Measurements from ENCODE around the gene CRACR2A.

Gene CRACR2A, protein sequence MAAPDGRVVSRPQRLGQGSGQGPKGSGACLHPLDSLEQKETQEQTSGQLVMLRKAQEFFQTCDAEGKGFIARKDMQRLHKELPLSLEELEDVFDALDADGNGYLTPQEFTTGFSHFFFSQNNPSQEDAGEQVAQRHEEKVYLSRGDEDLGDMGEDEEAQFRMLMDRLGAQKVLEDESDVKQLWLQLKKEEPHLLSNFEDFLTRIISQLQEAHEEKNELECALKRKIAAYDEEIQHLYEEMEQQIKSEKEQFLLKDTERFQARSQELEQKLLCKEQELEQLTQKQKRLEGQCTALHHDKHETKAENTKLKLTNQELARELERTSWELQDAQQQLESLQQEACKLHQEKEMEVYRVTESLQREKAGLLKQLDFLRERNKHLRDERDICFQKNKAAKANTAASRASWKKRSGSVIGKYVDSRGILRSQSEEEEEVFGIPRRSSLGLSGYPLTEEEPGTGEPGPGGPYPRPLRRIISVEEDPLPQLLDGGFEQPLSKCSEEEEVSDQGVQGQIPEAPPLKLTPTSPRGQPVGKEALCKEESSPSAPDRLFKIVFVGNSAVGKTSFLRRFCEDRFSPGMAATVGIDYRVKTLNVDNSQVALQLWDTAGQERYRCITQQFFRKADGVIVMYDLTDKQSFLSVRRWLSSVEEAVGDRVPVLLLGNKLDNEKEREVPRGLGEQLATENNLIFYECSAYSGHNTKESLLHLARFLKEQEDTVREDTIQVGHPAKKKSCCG

DNA sequence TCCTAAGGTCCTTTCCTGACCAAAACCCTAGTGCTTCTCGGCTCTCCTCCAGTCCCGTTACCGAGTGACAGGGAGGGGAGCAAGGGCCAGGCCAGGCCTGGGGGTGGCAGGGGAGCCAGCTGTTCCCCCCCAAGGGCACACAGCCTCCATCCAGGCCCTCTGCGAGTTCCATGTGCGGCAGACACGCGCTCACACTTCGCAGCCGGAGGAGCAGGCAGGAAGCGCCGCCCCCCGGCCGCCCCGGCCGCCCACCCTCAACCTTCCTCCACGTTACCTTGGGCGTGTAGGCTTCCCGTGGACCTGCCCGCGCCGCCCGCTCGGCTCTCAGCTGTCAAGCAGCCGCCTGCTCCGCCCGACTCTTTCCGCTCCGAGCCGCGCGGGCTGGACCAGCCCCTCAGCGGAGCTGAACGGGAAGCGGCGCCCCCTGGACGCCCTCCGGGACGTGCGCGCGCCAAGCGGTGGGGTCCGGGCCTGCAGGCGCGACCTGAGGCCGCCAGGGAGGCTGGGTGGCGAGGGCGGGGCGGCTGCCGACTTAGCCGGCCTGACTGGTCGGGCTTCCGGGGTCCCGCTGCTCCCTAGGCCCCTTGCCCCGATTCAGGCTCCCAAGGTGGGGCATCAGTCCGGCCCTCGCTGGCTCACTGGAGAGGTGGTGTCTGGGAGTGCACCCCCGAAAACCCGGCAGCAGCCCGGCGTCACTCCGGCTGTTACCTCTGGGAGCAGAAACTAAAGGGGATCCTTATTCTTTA lies at the start of gene CRACR2A:
TSS of gene CRACR2A (minus strand) at position 369 of the 746 bp plus-strand sequence. CDS start 56,110 bp downstream, outside the sequence.
- DNase-seq = peak; percentile 70

DNA sequence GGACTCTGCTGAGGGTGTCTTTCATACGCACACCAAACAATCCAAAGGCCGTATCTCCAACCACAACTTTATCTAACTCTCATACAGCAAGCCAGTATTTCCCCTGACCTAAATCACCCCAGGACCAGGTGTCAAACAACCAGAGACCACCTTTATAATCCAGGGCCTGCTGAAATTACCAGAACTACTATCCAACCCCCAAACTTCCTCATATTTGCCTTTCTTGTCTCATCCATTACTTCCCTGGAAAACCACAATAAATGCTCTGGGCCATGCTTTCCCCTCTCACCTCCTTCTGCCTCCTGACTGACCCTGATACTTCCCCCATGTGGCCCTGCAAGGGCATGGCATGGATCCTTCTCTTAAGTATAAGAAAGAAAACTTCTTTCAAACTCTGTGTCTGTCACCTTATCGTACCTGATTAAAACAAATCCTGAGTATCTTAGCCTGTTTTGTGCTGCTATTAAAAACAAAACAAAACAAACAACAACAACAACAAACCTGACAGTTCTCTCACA lies 44.7 kb upstream of the CRACR2A start:
- DNase-seq = peak; percentile 22

DNA sequence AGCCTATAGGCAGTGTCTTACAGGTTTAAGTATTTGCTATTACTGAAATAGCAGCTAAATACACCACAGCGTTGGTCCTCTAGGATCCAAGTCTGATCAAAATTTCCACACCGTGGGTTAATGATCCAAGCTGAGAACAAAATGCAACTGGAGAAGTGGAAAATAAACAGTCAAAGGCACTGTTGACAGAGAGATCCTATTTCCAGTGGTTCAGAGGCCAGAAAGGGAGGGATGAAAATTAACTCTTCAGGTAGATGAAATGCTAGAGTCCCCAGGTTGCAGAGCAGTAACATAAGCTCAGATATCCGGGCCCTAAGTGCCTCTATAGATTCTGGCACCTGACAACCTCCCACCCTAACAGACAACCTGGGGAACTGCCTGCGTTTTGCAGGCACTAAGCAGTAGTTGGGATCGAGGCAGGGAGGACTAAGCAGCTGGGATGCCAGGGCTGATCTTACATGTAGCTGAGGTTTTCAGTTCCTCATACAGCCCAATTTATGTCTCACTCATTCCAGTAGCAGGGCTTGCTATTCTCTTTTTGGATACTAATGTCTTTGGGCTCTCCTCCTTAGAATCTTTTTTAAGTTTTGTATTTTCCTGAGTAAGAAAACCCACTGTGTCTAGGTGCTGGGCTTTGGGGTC lies 42.7 kb upstream of the CRACR2A start:
- DNase-seq = no peak

DNA sequence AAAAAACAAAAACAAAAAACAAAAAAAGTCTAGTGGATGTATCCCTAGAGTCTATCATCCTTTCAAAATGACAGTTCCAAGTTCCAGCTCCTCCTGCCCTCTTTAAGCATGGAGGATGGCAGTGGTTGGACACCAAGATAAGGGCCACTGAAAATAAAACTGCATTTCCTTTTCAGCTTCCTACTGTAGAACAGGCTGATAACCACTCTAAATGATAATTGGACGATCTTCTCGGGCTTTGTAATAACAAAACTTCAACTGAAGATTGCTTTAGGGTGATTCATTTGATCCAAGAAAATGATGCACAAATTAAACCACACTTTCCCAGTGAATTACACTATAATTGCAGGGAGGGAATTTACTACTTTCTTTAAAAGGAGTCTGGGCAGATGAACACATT lies 42.2 kb upstream of the CRACR2A start:
- DNase-seq = no peak

DNA sequence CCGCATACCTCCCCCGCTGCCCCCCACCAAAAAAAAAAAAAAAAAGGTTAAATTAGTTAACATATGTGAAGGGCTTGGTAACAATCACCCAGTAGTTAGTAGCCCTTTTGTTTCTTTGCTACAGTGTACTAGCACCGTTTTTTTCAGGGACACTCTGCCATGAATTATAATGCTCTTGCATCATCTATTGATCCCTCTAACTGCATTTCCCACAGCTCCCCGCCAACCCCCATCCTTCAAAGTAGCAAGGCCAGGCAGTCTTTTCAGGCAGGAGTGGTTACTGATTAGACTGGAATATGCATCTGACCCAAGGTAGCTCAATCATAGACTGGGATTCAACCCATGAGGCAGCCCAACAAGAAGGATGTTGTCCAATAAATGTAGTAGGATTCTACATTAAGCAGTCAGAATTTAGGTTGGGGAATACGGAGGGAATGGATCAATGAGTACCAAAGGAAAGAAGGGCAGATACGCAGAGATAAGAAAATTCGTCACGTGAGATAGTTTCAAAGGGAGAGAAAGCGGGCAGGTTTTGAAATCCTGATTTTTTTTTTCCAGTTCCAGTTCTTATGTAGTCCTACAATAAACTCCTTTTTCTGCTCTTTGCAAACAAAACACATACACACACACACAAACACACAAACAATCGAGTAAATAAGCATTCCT lies 39.8 kb upstream of the CRACR2A start:
- DNase-seq = no peak

DNA sequence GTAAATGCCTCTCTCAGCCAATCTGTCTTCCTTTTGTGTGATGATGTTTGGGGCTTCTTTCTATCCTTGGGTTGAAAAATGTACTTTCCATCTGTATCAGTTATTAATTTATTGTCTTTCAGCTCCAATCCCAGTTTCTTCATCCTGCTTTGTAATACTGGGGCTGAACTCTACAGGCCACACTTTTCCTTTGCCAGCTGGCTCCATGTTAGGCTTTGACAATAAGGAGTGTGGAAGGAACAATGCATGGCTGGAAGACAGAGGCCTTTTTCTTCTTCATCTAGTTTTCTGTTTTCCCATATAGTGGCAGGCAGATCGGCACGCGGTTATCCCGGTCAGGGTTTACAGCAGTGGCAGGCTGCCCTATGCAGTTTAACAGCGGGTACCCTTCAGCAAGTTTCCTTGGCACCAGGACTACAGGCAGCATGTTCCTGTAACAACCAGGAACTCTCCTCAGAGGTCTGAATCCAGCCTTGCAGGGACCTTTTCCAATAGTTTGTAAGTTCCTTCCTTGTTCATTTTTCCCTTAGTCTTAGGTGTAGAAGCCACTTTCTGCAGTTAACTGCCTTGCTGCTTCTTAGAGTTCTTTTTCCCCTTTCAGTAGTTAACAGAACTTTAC lies 38.5 kb upstream of the CRACR2A start:
- DNase-seq = no peak

DNA sequence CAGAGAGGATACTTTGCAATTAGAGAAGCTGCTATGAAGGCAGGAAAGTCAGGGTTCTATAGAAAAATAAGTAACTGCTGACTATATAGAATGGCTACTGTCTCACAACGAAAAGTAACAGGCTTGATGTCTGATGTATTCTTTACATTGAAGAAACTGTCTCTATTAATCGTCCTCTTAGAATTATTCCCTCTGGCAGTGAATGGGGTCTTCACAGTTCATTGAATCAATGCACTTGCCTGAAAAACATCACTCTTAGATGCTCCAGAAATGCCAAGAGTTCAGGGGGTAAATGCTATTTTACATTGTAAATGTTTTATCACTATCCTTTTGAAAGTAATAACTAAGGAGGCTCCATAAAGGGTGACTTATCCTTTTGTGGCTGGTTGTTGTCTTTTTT lies 37.7 kb upstream of the CRACR2A start:
- DNase-seq = no peak

DNA sequence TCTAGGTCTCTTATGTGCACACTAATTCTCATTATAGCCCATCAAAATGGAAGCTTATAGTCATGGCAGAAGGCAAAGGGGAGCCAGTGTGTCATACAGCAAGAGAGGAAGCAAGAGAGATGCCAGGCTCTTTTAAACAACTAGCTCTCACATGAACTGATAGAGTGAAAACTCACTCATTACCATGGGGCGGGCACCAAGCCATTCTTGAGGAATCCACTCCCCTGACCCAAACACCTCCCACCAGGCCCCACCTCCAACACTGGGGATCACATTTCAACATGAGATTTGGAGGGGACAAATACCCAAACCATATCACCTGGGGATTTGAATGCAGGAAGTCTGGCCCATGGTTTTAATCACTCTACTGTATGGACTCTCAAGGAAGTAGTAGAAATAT lies 36.9 kb upstream of the CRACR2A start:
- no peak for DNase-seq

DNA sequence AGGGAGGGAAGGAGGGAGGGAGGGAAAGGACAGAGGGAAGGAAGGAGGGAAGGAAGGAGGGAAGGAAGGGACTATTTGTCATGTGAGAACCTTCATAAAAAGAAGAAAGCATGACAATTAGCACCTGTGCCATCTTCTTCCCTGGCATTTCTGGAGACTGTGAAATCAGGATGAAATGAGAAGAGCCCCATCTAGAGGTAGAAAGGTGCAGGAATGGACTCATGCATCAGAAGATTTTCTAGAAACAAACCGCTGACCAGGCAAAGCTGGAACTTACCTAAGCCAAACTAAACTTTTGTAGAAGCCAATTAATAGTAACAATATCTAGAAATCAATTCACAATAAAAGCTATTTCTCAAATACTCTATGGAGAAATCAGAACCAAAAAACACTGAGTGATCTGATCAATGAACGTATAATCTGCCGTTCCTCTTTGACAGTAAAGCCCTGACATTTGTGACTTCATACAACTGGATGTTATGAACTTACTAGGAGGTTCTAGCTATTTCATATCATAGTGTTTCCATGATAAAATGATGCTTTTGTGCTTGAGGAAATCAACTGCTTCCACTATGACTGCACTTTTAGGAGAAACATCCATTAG lies 24.4 kb upstream of the CRACR2A start:
- no peak for DNase-seq

DNA sequence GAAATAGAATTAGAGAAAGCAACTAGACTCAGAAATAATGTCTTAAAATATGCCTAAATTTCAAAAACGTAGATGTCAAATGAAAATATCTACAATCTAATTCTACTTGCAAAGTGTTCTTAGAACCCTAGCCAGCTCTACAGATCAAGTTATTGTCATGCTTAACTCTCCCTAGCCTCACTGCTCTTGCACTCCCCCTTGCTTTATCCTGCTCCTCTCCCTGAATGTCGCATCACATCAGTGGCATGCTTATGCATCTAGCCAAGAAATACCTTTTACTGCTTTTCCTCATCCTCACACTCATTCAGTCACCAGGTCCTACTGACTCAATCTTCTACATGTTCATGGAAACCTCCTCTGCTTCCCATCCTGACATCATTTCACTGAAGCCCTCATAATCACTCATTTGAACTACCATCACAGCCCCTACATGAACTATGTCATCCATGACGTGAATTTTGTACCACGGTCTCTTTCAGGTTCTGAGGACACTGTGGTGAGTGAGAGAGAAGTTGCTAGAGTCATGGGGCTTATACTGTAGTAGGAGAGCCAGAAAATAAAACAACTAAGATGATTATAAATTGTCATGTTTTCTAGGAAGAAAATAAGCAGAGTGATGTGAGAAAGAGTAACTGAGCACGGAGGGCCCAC lies 22.6 kb upstream of the CRACR2A start:
- DNase-seq = no peak

DNA sequence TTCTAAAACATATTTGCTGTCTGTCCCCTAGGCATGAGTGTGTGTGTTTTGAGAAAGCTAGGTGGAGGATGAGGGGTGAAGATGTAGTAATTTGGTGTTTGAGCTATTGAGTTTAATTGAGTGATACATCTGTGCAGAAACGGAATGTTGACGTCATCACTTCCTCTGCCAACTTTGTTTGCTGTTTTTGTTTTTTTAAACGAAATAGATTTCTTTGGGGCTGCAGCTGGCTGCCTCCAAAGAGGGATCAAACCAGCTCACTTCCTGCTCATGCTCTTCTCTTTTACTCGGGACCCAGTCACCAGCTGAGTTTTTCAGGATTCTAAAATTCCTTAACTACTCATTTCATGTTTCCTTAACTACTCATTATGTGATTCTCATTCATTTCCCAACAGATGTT lies 19.5 kb upstream of the CRACR2A start:
- no peak for DNase-seq

DNA sequence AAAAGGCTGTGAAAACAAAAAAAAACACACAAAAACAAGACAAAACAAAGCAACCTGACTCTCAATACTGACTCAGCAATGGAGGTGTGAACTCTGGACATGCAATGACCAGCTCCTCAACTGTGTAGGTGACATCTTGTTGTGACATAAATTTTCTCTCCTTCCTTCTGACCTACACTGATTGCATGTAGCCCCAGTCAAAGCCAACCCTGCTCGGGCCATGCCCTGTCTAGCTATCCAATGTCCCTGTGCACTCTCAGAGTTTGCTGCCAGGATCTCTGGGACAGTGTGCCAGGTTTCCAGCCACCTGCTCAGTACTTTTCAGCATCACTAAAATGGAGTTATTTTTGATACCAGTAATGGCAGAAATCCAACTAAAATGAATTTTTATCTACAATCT lies 18.9 kb upstream of the CRACR2A start:
- DNase-seq = no peak

DNA sequence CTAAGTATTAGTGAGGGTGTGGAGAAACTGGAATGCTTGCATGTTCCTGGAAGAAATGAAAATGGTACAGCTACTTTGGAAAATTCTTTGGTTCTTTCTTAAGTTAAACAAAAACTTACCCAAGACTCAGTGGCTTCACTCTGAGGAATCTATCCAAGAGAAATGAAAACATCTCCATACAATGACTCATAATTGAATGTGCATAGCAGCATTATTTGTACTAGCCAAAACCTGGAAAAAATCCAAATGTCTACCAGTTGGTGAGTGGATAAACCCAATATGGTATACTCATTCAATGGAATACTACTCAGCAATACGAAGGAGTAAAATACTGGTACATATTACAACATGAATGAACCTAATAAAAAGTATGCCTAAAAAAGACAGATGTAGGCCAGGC lies 18.0 kb upstream of the CRACR2A start:
- no peak for DNase-seq

DNA sequence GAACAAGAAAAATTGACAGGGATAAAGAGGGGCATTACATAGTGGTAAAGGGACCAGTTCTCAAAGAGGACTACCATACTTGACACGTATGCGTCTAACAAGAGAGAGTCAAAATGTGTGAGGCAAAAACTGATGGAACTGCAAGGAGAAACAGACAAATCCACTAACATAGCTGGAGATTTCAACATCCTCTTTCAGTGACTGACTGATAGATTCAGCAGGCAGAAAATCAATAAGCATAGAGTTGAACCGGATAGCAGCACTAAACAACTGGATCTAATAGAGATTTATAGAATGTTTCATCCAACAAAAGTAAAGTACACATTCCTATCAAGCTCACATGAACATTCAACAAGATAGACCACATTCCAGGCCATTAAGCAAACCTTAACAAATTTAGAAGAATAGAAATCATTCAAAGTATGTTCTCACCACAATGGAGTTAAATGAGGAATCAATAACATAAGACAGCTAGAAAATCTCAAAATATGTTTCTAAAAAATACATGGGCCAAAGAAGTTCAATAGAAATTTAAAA lies 16.1 kb upstream of the CRACR2A start:
- no peak for DNase-seq

DNA sequence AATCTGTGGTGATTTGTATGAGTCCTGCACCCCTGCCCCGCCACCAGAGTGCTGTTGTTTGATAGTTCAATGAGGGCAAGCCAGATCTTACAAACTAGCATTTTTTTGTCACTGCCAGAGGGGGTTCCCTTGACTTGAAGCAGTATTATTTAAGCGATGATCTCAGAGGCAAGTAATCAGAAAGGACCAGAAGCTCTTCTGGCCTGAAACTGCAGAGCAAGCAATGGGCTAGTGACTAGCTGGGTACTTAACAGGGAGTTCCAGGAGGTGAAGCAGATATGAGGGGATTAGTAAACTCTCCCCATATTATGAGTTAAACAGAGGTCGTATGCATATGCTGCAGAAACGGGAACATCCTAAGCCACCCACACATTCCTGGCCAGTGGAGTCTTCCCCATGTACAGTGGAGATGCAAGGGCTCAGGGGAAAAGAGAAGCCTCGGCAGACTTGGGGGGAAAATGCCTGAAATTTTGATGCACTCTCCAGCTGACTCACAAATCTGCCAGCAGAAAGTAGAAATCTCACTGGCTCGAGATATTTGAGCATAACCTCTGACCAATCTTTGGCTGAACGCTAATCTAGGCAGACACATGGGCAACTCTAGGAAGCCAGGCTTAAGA lies 8.3 kb upstream of the CRACR2A start:
- DNase-seq = no peak

DNA sequence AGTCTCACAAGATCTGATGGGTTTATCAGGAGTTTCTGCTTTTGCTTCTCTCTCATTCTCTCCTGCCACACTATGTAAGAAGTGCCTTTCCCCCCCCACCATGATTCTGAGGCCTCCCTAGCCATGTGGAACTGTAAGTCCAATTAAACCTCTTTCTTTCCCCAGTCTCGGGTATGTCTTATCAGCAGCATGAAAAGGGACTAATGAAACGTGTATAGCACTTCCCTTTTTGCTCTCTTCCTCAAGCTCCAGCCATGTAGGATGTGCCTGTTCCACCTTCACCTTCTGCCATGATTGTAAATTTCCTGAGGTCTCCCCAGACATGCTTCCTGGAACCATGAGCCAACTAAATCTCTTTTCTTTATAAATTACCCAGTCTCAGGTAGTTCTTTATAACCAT lies 7.0 kb upstream of the CRACR2A start:
- DNase-seq = no peak

DNA sequence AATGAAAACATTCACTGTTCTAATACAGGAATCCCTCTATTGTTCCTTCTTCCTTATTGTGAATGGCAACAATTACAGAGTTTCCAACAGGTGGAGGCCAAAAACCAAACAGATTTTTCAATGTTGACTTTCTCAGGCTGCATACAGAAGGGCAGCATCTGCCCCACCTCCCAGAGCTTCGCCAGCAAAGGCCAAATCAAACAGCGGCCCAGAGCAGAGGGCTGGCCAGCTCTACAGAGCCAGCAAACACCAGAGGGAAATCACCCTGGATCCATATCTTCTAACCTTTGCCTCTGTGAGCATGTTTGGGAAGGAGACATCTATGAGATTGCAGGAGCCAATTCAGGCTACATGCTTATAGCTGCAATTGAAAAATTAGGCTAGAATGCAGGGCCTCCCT lies 4.4 kb upstream of the CRACR2A start:
- DNase-seq = no peak

DNA sequence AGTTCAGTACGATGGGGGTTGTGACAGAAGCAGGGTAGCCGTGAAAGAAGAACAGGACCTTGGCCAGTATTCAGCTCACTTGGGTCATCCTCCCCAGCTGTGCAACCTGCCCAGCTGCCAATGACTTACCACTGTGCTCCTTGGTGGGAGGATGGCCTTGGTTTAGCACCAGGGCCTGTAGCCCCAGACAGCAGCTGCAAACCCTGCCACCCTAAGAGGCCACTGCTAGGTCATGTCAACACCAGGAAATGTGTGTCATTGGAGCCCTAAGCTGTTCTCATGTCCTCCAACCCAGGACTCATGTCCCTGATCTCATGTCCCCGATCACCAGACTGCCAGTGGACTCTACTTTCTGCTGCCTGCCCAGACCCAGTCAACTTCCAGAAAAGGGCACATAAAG lies 3.0 kb upstream of the CRACR2A start:
- DNase-seq = no peak

DNA sequence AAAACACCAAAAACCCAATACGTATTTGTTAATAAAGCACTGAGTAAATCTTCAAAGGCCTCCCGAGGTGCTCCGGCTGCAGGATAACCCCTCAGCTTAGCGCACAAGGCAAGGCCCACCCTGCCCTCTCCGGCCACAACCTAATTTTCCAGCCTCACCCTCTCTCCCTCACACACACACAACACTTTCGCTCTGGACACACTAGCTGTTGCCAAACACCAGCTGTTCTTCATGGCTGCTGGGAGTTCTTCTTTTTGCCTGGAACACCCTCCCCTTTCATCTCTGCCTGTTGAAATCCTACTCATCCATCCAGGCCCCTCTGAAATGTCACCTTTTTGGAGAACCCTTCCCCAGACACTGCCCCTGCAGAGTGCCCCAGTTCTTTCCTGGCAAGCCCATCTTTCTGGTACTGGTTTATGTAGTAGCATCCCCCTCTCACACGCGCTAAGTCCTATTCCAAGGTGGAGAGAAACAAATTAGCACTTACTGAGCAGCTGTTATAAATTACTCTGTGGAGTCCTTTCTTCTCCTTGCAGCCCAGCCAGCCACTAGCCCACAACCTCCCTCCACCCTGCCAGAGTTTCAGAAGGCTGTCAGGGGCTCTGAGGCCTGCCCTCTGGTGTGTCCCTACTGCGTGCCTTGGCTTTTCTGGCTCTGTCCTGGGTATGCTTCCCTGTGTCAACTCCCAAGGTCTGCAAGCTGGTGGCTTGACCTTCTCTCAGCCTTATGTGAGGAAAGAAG lies 805 bp upstream of the CRACR2A start:
- DNase-seq = no peak
